GM12878 (cell line): ENCODE results near the gene LRRC45. TPM values are rescaled to one million over a fixed set of nuclear protein-coding genes. Genes with fewer than 3 reads are reported as not detected.

Experiments used
- ATAC-seq: fragments of 200-7000 bp; cut with Tn5 transposase; 3 replicates; pipeline ENCODE4 v1.9.1; 2020; ENCODE audit warnings: mild to moderate bottlenecking, moderate library complexity
- BruUV-seq: library from RNA; stranded (reverse); fragments of 400-500 nt; replicated peaks from 2 replicates; lab custom pipeline; 2021; lab: Mats Ljungman, UMichigan
- CTCF ChIA-PET: fragments of 300-600 bp; sonication (Branson Sonifier 250); formaldehyde crosslinking; extraction: SDS; loops from one replicate; lab custom pipeline; 2021; ENCODE audit warnings: inconsistent platforms; lab: Yijun Ruan, JAX
- POLR2A ChIA-PET: fragments of 350-600 bp; formaldehyde crosslinking; extraction: SDS; loops from one replicate; lab custom pipeline; 2021; ENCODE audit warnings: inconsistent platforms; lab: Charles Lee
- RAD21 ChIA-PET: fragments of 300-600 bp; sonication (Branson Sonifier 250); formaldehyde crosslinking; loops from one replicate; lab custom pipeline; 2023; ENCODE audit warnings: antibody characterized with exemption; ENCODE audit not compliant: unreplicated experiment; lab: Charles Lee
- SMC1A ChIA-PET: fragments of 300-600 bp; sonication (Branson Sonifier 250); formaldehyde crosslinking; loops from one replicate; lab custom pipeline; 2023; ENCODE audit not compliant: unreplicated experiment, uncharacterized antibody; lab: Charles Lee
- DNase-seq: peaks from one replicate; pipeline ENCODE4 v3.0.0-alpha.2; 2011; ENCODE audit warnings: low read depth, low spot score
- FAIRE-seq: peaks from 3 replicates; lab custom pipeline; 2011; peaks lifted over from hg19 to GRCh38; lab: Jason Lieb, UNC
- H2AFZ ChIP-seq: 2 replicates; pipeline ENCODE4 v1.6.0; 2011; ENCODE audit warnings: low read depth, low read length, control low read depth; ENCODE audit not compliant: control insufficient read depth
- H3K27ac ChIP-seq: 2 replicates; pipeline ENCODE4 v1.5.1; 2011; ENCODE audit warnings: control low read depth; ENCODE audit not compliant: control insufficient read depth, insufficient read depth
- H3K27me3 ChIP-seq, 2 experiments: replicated peaks in 1 of 2; 2 replicates each; pipeline versions ENCODE4 v1.6.0 to v1.6.1; 2011; ENCODE audit warnings: low read length in 1 of 2; ENCODE audit not compliant: control insufficient read depth in 2 of 2, insufficient read depth in 2 of 2
- H3K36me3 ChIP-seq, 2 experiments: 2 replicates each; pipeline ENCODE4 v1.5.1; 2011; ENCODE audit warnings: low read length in 1 of 2; ENCODE audit not compliant: control insufficient read depth in 2 of 2, insufficient read depth in 2 of 2
- H3K4me1 ChIP-seq: 2 replicates; pipeline ENCODE4 v1.6.1; 2011; ENCODE audit warnings: mild to moderate bottlenecking, low read length, moderate library complexity, mixed read lengths; ENCODE audit not compliant: control insufficient read depth, insufficient read depth
- H3K4me2 ChIP-seq: 2 replicates; pipeline ENCODE4 v1.6.0; 2011; ENCODE audit warnings: control low read depth; ENCODE audit not compliant: control insufficient read depth, insufficient read depth
- H3K4me3 ChIP-seq: fragments of 200-600 bp; sonication (generic); 2 replicates; pipeline ENCODE4 v1.5.1; 2016
- H3K79me2 ChIP-seq: 2 replicates; pipeline ENCODE4 v1.6.0; 2011; ENCODE audit warnings: low read length; ENCODE audit not compliant: control insufficient read depth, insufficient read depth
- H3K9ac ChIP-seq: 2 replicates; pipeline ENCODE4 v1.8.0; 2011; ENCODE audit warnings: low read length, control low read depth, mixed read lengths; ENCODE audit not compliant: control insufficient read depth, insufficient read depth
- H3K9me3 ChIP-seq: replicated peaks from 3 replicates; pipeline ENCODE4 v1.5.1; 2011; ENCODE audit warnings: mild to moderate bottlenecking, low read length; ENCODE audit not compliant: control insufficient read depth, insufficient read depth
- H4K20me1 ChIP-seq: 2 replicates; pipeline ENCODE4 v1.6.0; 2011; ENCODE audit not compliant: control insufficient read depth, insufficient read depth
- BCLAF1 ChIP-seq: fragments of 450-650 bp; IDR thresholded peaks from 2 replicates; pipeline ENCODE4 v1.6.1; 2017; ENCODE audit warnings: antibody characterized with exemption, mild to moderate bottlenecking, moderate library complexity
- CUX1 ChIP-seq: IDR thresholded peaks from 2 replicates; pipeline ENCODE4 v1.6.1; 2012; ENCODE audit warnings: improper control_type of control experiment, low read depth, low read length; ENCODE audit not compliant: insufficient replicate concordance
- DPF2 ChIP-seq: fragments of 450-650 bp; IDR thresholded peaks from 2 replicates; pipeline ENCODE4 v1.6.1; 2017; ENCODE audit warnings: mild to moderate bottlenecking
- E4F1 ChIP-seq: fragments of 450-650 bp; IDR thresholded peaks from 2 replicates; pipeline ENCODE4 v1.6.1; 2018; ENCODE audit warnings: borderline replicate concordance, mild to moderate bottlenecking; ENCODE audit not compliant: partially characterized antibody
- ETV6 ChIP-seq, 2 experiments: fragments of 450-650 bp in 1 of 2; IDR thresholded peaks in 1 of 2; conservative IDR thresholded peaks in 1 of 2; 2 replicates each; pipeline ENCODE4 v1.6.1; 2014; ENCODE audit warnings: antibody characterized with exemption in 1 of 2, borderline replicate concordance in 1 of 2, low read depth in 1 of 2, mild to moderate bottlenecking in 1 of 2, moderate library complexity in 1 of 2
- FOXM1 ChIP-seq: IDR thresholded peaks from 2 replicates; pipeline ENCODE4 v1.6.1; 2012; ENCODE audit warnings: low read depth, mild to moderate bottlenecking, inconsistent platforms, low read length, moderate library complexity
- MTA3 ChIP-seq: IDR thresholded peaks from 2 replicates; pipeline ENCODE4 v1.6.1; 2012; ENCODE audit warnings: low read length, inconsistent platforms, borderline replicate concordance
- RBBP5 ChIP-seq: fragments of 200-600 bp; sonication (generic); conservative IDR thresholded peaks from 2 replicates; pipeline ENCODE4 v1.6.1; 2016
- SUZ12 ChIP-seq: fragments of 200-600 bp; sonication (generic); IDR thresholded peaks from one replicate; pipeline ENCODE4 v1.6.1; 2018; ENCODE audit warnings: antibody characterized with exemption, mild to moderate bottlenecking; ENCODE audit not compliant: unreplicated experiment
- ZNF384 ChIP-seq: IDR thresholded peaks from 2 replicates; pipeline ENCODE4 v1.6.1; 2012; ENCODE audit warnings: low read depth, mild to moderate bottlenecking, low read length, improper control_type of control experiment, borderline replicate concordance
- ZNF622 ChIP-seq: fragments of 450-650 bp; IDR thresholded peaks from 2 replicates; pipeline ENCODE4 v1.6.1; 2017; ENCODE audit warnings: mild to moderate bottlenecking, inconsistent platforms
- WGBS: methylation state at CpG from one replicate; pipeline ENCODE4 v1.1.6; 2016; ENCODE audit warnings: low lambda C conversion rate; ENCODE audit not compliant: insufficient replicate concordance, insufficient coverage; ENCODE audit errors: missing lambda C conversion rate; 5-methylcytosine and 5-hydroxymethylcytosine counted together
- in situ Hi-C: fragments of 300-500 bp; cut with MboI; formaldehyde crosslinking; loops from 9 replicates; pipeline ENCODE4 v1.14.3; 2018; ENCODE audit warnings: mixed read lengths
- intact Hi-C: fragments of 100-400 bp; cut with micrococcal nuclease; formaldehyde crosslinking; loops from one replicate; pipeline ENCODE4 v1.14.2; 2022; ENCODE audit not compliant: unreplicated experiment
- polyA plus RNA-seq, 11 experiments: library from polyadenylated mRNA; depleted of rRNA in 4 of 11; unstranded in 6 of 11; stranded (reverse) in 5 of 11; fragments of >200 nt; fragmentation: Nextera tagmentation in 4 of 11; fragmentation: Illumina TruSeq in 1 of 11; extraction: Ambion mirVana in 4 of 11; extraction: Trizol in 1 of 11; gene quantifications; 1 replicate in 1 of 11; 2 replicates in 10 of 11; pipeline versions ENCODE4 v1.2.1 to v1.2.3, GENCODE V29; 2011 to 2016; ENCODE audit warnings: inconsistent platforms in 2 of 11, missing spikeins in 2 of 11, low read depth in 1 of 11
- total RNA-seq, 4 experiments: library from RNA; depleted of rRNA in 3 of 4; stranded (reverse); fragments of >200 nt in 3 of 4; fragmentation: Illumina TruSeq in 1 of 4; extraction: Trizol in 1 of 4; gene quantifications; 2 replicates each; pipeline versions ENCODE4 v1.2.1 to v1.2.3, GENCODE V29; 2013 to 2021

Gene LRRC45
- total and polyA plus RNA-seq, 10 of the 15 experiments (the other 5 are each of a cell fraction or from before 2014, with no cell fraction given) = 0.03 to 27.7 (median 10.4) TPM

- TF ChIP-seq SUZ12 (no peak), ZNF622 (no peak), DPF2 (no peak), FOXM1 (no peak)
Measured at GRCh38 chr17:82042649-82043048, 19.5 kb downstream of the LRRC45 start (continued).

GRCh38 chr17:82043507-82043906 lies 20.4 kb downstream of the LRRC45 start:
- ChIA-PET SMC1A (no interaction called here), POLR2A (no interaction called here), RAD21 (no interaction called here), CTCF (interaction anchor here (0.8 kb wide), 1 partner anchor 155 kb away, joined by 3 read pairs; no protein-coding TSS in a partner anchor)
- Histone ChIP-seq H3K79me2 (no peaks in the 10 kb centered on the region), H3K9ac (no peak overlapping the region), H3K36me3 (no peaks in the 10 kb centered on the region), H3K9me3 (no peaks in the 10 kb centered on the region), H4K20me1 (no peaks in the 10 kb centered on the region)
- in situ Hi-C loops = no loop called here
- ATAC-seq = no peak
- TF ChIP-seq E4F1 (no peak), CUX1 (no peak), DPF2 (no peak), BCLAF1 (no peak), ZNF384 (no peak), ETV6 (conservative IDR thresholded peaks at IDR 0.05 in 1 of 2, IDR thresholded peaks at IDR 0.05 in 1 of 2; ENCODE audit: borderline replicate concordance in 1 of 2, low read depth in 1 of 2) (no peak), RBBP5 (no peak), MTA3 (no peak)
- TF ChIP-seq, all 136 proteins: peak for 0
- intact Hi-C loops = no loop called here
- no TSS peak for BruUV-seq
- WGBS = 61% methylated on average over 16 of the region's 16 CpGs
- DNase-seq (no peak), FAIRE-seq (no peak)
- H3K27me3 ChIP-seq = no peaks in the 10 kb centered on the region
- H3K4me2 ChIP-seq = no peak overlapping the region
- no peak overlapping the region for H3K27ac ChIP-seq
- no peaks in the 10 kb centered on the region; the same call in 1 of the 2 replicates for H3K4me1 ChIP-seq
- H2AFZ ChIP-seq = no peak overlapping the region
- H3K4me3 ChIP-seq = no peak overlapping the region
